Activated CD8-positive, alpha-beta memory T cell treated with anti-CD3 and anti-CD28 coated beads for 4 hours (primary cell): Measurements from ENCODE around the gene PARP14.

Experiments
- DNase-seq, 2 donors: peaks; one replicate each; pipeline ENCODE4 v3.0.0-alpha.2; 2020; ENCODE audit warnings: low read depth in 2 of 2

The PARP14 gene

GRCh38 chr3:122770521-122771202 is 90.0 kb downstream of the PARP14 start:
- no peak for DNase-seq

- no peak for DNase-seq
These were observed 92.2 kb downstream of the PARP14 start for GRCh38 chr3:122772827-122773226.

GRCh38 chr3:122773944-122774509 is 93.4 kb downstream of the PARP14 start:
- DNase-seq = no peak

GRCh38 chr3:122774564-122774963 is 93.9 kb downstream of the PARP14 start:
- no peak for DNase-seq

DNA sequence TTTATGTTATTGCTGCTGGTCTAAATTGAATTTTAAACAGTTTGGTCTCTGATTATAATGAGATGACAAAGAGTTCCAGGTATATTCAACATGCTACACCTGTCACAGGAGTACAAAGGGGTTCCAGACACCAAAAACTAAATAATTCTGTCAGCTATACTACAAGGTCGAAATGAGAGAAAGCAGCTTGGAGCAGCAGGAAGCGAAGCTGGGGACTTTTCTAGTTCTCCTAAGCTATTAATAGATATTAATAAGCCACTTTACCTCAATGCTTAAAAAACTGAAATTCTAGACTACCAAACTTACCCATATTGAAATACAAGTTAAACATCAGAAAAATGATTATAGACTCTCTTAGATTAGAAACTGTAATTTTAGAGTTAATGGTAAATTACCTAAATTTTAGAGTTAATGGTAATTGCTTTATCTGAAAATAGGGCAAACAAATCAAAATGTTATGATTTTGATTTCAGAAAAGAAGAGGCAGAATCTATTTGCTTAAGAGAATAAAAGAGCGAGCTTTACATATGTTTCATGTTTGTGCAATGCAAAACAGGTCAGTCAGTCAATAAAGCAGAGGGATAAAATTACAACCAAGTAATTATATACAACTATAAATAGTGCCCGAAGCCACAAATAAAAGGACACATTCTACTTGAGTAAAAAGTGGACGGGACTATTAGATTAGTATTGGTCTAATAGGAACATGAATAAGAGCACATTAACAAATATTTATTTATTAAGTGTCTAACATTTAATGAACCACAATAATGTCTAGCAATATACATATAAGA is 96.2 kb downstream of the PARP14 start:
- DNase-seq = no peak

DNA sequence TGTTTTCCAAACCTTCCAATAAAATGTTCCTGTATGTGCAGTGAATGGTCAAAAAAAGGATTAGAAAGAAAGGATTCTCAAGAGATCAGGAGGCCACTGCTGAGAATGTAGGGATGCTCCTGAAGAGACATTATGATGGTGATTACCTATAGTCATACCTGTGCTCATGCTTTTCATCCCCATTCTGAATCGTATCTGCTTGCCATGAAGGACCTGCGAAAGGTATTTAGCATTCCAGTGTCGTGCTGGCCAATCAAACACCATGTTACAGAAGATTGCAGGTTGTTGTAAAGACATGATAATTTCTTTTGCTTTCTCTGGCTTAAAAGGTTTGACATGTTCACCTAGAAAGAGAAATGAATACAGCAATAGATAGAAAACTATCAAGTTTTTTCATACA is 96.9 kb downstream of the PARP14 start:
- DNase-seq = no peak
